ENCODE results near the gene ULK4. TPM values are rescaled to one million over a fixed set of nuclear protein-coding genes. Genes with fewer than 3 reads are reported as not detected.

Gene ULK4
- total RNA-seq (ENCODE audit: low replicate concordance) = 8.4 and 18.7 TPM in 2 replicates

GRCh38 chr3:41961751-41962679 lies at the start of gene ULK4:
TSS of gene ULK4 (minus strand) at chr3:41962103. CDS start at chr3:41954759, 7,344 bp downstream.

GRCh38 chr3:41198950-41199865 lies 762.7 kb downstream of the ULK4 start, which contains the start of gene CTNNB1:
TSS of gene CTNNB1 (plus strand) at chr3:41199505. CDS start at chr3:41224069, 24,564 bp downstream.

Other genes starting within 250 kb of the ULK4 start
- gene TRAK1, start 129.3 kb upstream of the ULK4 start, total RNA-seq (ENCODE audit: low replicate concordance) = 29.7 and 37.7 TPM in 2 replicates